Neuron (in vitro differentiated cells): ENCODE results near the gene PINLYP.
A peak's percentile ranks its signal among the peaks of the same experiment; 100 is the strongest.
"Not testable (repeated sequence)": the region's sequence is repeated elsewhere in the genome, so short reads cannot be mapped to it uniquely, and the experiment has no call there.

Experiments used
- H2AFZ ChIP-seq: one replicate; pipeline ENCODE4 v1.6.1; 2013; ENCODE audit warnings: low read depth, mild to moderate bottlenecking, inconsistent platforms, low read length, moderate library complexity
- H3K27me3 ChIP-seq: one replicate; pipeline ENCODE4 v1.6.1; 2013; ENCODE audit warnings: low read length; ENCODE audit not compliant: insufficient read depth
- H3K36me3 ChIP-seq: one replicate; pipeline ENCODE4 v1.6.1; 2013; ENCODE audit warnings: low read length; ENCODE audit not compliant: insufficient read depth
- H3K4me1 ChIP-seq: one replicate; pipeline ENCODE4 v1.6.1; 2013; ENCODE audit warnings: low read length; ENCODE audit not compliant: insufficient read depth
- H3K4me3 ChIP-seq: 2 replicates; pipeline ENCODE4 v1.5.1; 2013; ENCODE audit warnings: mild to moderate bottlenecking, low read length, moderate library complexity
- H3K9me3 ChIP-seq: one replicate; pipeline ENCODE4 v1.6.1; 2013; ENCODE audit warnings: low read length

PINLYP gene

DNA sequence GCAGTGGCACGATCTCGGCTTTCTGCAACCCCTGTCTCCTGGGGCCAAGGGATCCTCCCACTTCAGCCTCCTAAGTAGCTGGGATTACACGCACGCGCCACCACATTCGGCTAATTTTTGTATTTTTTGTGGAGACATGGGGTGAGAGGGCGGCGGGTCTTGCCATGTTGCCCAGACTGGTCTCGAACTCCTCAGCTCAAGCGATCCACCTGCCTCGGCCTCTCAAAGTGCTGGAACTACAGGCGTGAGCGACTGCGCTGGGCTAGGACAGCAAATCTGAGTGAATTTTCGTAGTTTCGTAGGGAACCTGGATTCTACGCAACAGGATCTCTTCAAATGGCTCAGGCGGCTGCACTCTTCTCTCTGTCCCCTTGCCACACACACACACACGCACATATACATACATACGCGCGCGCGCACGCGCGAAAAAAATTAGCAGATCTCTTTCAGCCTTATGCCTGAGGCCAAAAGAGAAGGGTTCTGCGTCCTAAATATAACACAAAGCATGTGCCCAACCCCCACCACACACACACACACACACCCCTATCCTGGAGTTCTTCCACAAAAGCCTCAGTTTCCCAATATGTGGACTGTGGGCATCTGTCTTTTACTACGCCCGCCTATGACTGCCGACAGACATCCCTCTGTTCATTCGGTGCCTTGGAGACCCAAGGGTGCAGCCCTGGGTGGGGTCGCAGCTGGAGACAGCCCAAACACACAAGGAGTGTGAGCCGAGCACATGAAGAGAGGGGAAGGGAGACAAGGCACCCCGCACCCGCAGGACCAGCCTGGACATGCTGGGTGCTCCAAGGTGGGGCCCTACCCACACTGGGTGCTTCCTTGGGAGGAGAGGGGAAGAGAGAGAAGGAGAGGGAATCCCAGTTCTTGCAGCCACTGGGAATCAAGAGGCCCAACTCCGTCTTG is 616 bp downstream of the PINLYP start:
- Histone ChIP-seq H3K27me3 (no peaks in the 10 kb centered on the region), H3K9me3 (no peaks in the 10 kb centered on the region), H2AFZ (peak overlapping the region; percentile 84), H3K36me3 (peaks cover 18% of the 10 kb centered on the region), H3K4me3 (peak overlapping the region; percentile 30), H3K4me1 (peaks cover 14% of the 10 kb centered on the region)

DNA sequence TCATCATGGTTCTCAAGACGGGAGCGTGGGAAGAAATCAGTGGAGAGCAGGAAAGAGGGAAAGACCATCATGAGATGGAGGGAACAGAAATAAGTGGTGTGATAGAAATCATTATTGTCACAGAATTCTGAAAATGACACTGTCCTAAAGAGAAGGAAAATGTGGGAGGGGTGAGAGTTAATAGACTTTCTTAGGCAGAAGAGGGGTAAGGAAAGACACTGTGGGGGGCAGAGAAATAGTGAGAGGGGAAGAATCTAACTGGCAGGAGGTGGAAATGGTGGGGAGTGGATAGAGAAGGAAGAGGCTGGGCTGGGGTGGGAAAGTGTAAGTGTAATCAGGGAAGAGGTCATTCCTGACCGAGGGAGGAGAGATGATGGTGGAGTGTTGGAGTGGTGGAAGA is 3.2 kb downstream of the PINLYP start:
- H3K36me3 ChIP-seq: no peaks in the 10 kb centered on the region
- no peak overlapping the region for H3K4me3 ChIP-seq

DNA sequence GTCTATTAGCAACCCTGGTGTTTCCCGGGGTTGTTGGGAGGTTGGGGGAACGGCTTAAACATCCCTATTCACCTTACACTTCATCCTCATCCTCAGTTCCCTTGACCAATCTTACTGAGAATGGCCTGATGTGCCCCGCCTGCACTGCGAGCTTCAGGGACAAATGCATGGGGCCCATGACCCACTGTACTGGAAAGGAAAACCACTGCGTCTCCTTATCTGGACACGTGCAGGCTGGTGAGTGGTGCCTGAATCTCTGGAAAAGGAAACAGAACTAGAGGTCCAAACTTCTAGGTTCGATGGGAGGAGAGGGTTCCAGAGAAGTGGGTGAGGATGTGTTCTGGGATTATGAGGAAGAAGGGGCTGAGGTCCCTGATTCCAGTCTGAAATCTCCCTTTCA is 5.9 kb downstream of the PINLYP start:
- no peaks in the 10 kb centered on the region for H3K9me3 ChIP-seq
- H3K27me3 ChIP-seq: no peaks in the 10 kb centered on the region
- no peaks in the 10 kb centered on the region for H3K4me1 ChIP-seq
- no peak overlapping the region for H2AFZ ChIP-seq
- peaks cover 3% of the 10 kb centered on the region for H3K36me3 ChIP-seq
- H3K4me3 ChIP-seq: no peak overlapping the region

More for the DNA sequence above, 3.2 kb downstream of the PINLYP start:
- no peaks in the 10 kb centered on the region for H3K27me3 ChIP-seq
- H2AFZ ChIP-seq: no peak overlapping the region
- no peaks in the 10 kb centered on the region for H3K9me3 ChIP-seq
- H3K4me1 ChIP-seq: peaks cover 12% of the 10 kb centered on the region

DNA sequence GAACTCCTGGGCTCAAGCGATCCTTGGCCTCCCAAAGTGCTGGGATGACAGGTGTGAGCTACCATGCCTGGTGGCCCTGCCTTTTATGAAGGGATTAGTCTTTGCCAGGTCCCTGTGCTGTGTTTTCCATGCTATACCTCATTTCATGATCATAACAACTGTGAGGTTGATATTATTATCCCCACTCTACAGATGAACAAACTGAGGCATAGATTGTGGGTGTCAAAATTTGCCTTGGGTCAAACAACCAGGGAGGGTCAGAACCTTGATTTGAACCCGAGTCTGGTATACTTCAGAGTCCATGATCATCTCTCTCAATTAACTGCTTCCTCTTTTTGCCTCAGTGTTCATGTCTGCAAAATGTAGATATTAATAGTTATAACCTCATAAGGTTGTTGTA is 6.9 kb downstream of the PINLYP start:
- H2AFZ ChIP-seq: no peak overlapping the region
- H3K36me3 ChIP-seq: peaks cover 5% of the 10 kb centered on the region
- H3K4me1 ChIP-seq: no peaks in the 10 kb centered on the region
- H3K9me3 ChIP-seq: no peaks in the 10 kb centered on the region
- H3K27me3 ChIP-seq: no peaks in the 10 kb centered on the region
- H3K4me3 ChIP-seq: no peak overlapping the region

DNA sequence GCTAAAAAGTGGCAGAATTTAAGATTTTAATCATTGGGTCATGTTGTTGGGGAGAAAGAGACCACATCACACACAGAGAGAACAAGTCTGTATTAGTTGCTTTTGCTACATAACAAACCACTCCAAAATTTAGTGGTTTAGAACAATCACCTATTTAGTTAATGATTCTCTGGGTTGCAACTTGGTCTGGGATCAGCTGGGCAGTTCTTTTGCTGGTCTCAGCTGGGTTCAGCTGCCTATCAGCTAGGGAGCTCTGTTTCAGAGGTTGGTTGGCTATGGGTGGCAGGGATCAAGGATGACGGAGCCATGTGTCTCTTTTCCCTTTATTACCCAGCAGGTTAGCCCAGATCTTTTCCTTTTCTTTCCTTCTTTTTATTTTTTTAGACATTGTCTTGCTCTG is 8.9 kb downstream of the PINLYP start:
- Histone ChIP-seq H3K36me3 (peaks cover 11% of the 10 kb centered on the region), H2AFZ (no peak overlapping the region), H3K4me3 (no peak overlapping the region), H3K27me3 (no peaks in the 10 kb centered on the region), H3K4me1 (no peaks in the 10 kb centered on the region), H3K9me3 (no peaks in the 10 kb centered on the region)

DNA sequence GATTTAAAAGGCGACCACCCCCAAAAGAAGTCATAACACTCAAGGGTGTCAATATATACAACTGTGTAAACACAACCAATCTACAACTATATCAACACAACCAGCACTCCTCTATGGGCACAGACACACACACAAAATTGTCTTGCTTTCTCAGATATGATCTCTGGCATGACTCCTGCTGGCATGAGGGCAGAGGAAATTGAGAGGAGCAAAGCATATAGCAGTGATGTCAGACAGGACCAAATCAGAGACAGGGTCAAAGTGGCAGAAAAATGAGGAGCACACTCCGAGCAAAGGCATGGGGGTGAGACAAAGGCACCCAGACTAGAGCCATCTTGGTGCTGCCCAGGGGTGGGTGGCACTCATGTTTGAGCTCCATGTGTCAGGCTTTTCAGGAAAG is 10.7 kb downstream of the PINLYP start:
- Histone ChIP-seq H3K4me3 (no peak overlapping the region), H3K9me3 (no peaks in the 10 kb centered on the region), H3K36me3 (peaks cover 22% of the 10 kb centered on the region), H2AFZ (no peak overlapping the region), H3K27me3 (no peaks in the 10 kb centered on the region), H3K4me1 (no peaks in the 10 kb centered on the region)

DNA sequence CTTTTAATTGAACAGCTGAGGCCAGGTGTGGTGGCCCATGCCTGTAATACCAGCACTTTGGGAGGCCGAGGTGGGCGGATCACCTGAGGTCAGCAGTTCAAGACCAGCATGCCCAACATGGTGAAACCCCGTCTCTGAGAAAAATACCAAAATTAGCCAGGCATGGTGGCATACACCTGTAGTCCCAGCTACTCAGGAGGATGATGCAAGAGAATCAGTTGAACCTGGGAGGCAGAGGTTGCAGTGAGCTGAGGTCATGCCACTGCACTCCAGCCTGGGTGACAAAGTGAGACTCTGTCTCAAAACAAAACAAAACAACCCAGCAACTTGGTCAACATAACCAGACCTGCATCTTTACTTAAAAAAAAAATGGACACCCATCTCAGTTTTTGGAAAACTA is 11.4 kb downstream of the PINLYP start:
- not testable (repeated sequence) for H3K4me1 ChIP-seq, H3K9me3 ChIP-seq, H3K4me3 ChIP-seq, H3K27me3 ChIP-seq, H2AFZ ChIP-seq
- H3K36me3 ChIP-seq: peaks cover 23% of the 10 kb centered on the region

DNA sequence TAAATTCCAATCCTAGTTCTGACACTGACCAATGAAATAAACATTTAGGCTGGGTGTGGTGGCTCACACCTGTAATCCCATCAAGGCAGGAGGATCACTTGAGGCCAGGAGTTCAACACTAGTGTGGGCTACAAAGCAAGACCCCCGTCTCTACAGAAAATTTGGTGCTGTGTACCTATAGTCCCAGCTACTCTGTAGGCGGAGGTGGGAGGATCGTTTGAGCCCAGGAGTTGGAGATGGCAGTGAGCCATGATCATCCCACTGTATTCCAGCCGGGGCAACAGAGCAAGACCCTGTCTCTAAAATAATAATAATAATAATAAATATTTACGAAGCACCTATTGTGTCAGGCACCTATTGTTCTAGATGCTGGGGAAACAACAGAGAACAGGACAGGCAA is 13.7 kb downstream of the PINLYP start:
- peaks cover 4% of the 10 kb centered on the region for H3K4me1 ChIP-seq
- no peak overlapping the region for H3K4me3 ChIP-seq
- no peaks in the 10 kb centered on the region for H3K9me3 ChIP-seq
- H3K27me3 ChIP-seq: no peaks in the 10 kb centered on the region
- H2AFZ ChIP-seq: no peak overlapping the region
- peaks cover 43% of the 10 kb centered on the region for H3K36me3 ChIP-seq

DNA sequence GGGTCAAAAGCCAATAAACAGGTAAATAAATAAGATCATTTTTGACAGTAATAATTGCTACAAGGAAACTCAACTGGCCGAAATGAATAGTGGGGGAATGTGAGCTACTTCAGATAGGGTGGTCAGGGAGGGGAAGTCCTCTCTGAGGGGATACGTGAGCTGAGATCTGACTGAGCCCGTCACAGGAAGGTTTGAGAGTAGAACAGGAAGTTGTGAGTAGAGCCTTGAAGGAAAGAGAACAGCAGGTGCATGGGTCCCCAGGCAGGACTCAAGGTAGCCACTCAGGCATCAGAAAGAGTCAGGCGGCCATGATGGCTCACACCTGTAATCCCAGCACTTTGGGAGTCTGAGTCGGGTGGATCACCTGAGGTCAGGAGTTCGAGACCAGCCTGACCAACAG is 14.1 kb downstream of the PINLYP start:
- no peak overlapping the region for H2AFZ ChIP-seq
- H3K4me3 ChIP-seq: no peak overlapping the region
- H3K9me3 ChIP-seq: no peaks in the 10 kb centered on the region
- peaks cover 6% of the 10 kb centered on the region for H3K4me1 ChIP-seq
- H3K27me3 ChIP-seq: no peaks in the 10 kb centered on the region
- peaks cover 43% of the 10 kb centered on the region for H3K36me3 ChIP-seq

DNA sequence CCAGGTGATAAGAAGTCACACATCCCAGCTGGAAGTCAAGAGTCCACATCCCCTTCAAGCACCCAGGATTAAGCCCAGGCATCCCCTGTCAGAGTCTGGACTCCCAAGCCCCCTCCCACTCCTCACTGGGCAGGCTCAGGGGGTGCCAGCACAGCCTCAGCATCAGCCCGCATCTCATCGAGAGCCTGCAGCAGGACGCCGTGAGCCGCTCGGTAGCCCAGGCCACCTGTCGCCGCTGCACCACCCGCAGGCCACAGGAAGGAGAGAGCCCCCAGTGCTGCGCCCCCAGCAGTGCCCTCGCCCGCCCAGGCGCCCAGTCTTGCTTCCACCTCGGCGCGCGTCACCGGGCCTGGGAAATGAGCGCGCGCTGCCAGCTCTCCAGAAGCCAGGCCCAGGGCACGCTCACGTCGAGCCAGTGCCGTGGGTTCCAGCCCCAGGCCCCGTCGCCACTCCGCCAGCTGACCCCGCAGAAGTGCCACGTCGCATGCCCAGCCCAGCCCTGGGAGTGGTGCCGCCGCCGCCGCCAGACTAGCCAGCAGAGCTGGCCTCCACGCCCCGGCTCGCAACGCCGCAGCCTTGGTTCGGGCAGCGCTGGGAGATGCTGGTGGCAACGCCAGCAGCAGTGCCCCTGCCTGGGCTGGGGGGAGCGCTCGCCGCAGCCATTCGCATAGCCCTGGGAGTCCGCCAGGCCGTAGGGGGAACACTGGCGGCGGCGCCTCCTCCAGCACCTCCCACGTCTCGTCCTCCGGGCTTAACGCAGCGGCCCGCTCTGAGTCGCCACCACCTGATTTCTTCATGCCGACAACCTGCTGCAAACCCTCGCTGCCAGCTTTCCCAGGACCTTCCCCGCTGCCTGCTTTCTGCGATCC is 16.5 kb downstream of the PINLYP start:
- H3K9me3 ChIP-seq: no peaks in the 10 kb centered on the region

DNA sequence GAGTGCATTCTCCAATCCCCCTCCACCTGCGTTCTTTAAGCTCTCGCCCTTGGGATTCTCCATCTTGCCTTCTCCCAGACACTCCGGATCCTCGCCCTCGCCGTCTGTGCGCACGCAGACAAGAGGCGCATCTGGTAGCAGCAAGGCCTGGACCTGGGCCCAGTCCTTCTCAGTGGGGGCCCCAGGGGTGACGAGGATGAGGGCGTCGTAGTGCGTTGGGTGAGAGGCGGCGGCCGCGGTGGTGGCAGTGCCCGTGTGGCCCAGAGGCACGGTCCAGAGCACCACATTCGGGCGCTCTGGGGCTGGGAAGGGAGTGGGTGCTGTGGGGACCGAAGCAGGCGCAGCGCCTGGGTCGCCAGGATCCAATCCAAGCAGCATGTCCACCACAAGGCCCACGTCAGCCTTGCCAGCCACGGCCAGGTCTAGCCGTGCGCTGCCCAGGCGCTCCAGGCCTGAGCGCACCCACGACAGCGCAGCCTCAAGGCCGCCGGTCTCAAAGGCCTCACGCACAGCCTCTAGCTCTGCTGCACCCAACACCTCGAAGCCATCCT is 17.3 kb downstream of the PINLYP start:
- no peaks in the 10 kb centered on the region for H3K9me3 ChIP-seq
- H2AFZ ChIP-seq: no peak overlapping the region
- H3K4me1 ChIP-seq: peaks cover 23% of the 10 kb centered on the region
- no peak overlapping the region for H3K4me3 ChIP-seq
- no peaks in the 10 kb centered on the region for H3K27me3 ChIP-seq
- peaks cover 38% of the 10 kb centered on the region for H3K36me3 ChIP-seq

More for the DNA sequence above, 16.5 kb downstream of the PINLYP start:
- Histone ChIP-seq H3K36me3 (peaks cover 38% of the 10 kb centered on the region), H2AFZ (no peak overlapping the region), H3K27me3 (no peaks in the 10 kb centered on the region), H3K4me3 (no peak overlapping the region), H3K4me1 (peaks cover 15% of the 10 kb centered on the region)

DNA sequence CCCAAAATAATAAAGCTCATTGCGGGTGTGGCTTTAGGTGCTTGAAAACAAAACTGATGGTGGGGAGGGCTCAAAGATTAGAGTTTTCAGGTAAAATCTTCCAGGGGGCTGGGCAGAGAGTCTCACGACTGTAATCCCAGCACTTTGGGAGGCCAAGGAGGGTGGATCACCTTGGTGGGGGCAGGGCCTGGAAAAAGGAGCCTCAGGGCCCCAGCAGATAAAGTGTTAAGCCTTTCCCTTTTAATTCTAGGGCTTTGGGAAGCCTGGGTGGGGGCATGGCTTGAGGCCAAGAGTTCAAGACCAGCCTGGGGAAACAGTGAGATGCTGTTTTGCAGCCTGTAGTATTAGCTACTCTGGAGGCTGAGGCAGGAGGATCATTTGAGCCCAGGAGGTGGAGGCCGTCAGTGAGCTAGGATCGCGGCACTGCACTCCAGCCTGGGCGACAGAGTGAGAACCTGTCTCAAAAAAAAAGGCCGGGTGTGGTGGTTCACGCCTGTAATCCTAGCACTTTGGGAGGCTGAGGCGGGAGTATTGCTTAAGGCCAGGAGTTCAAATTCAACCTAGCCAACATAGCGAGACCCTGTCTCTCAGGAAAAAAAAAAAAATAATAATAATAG is 18.6 kb downstream of the PINLYP start:
- Histone ChIP-seq H3K27me3 (no peaks in the 10 kb centered on the region), H3K4me3 (peak overlapping the region; percentile 82), H3K36me3 (peaks cover 41% of the 10 kb centered on the region), H2AFZ (no peak overlapping the region), H3K9me3 (no peaks in the 10 kb centered on the region), H3K4me1 (peaks cover 26% of the 10 kb centered on the region)
